Mesenchymal stem cell (in vitro differentiated cells and primary cell): ENCODE measurements around the gene GRIP1.

Experiments used
- DNase-seq: peaks from one replicate; pipeline ENCODE4 v3.0.0-alpha.2; 2013
- H2AFZ ChIP-seq: one replicate; pipeline ENCODE4 v1.6.1; 2013; ENCODE audit warnings: low read depth, mild to moderate bottlenecking, control low read depth, inconsistent platforms, low read length, moderate library complexity
- H2AK5ac ChIP-seq: 2 replicates; pipeline ENCODE4 v1.6.1; 2013; ENCODE audit warnings: low read length, moderate library complexity, mild to moderate bottlenecking, inconsistent platforms; ENCODE audit not compliant: severe bottlenecking
- H2BK120ac ChIP-seq: one replicate; pipeline ENCODE4 v1.6.1; 2013; ENCODE audit warnings: low read depth, mild to moderate bottlenecking, inconsistent platforms, low read length, moderate library complexity
- H2BK12ac ChIP-seq, 2 experiments: one replicate each; pipeline ENCODE4 v1.6.1; 2013; ENCODE audit warnings: inconsistent platforms in 2 of 2, low read length in 2 of 2, mild to moderate bottlenecking in 2 of 2, moderate library complexity in 2 of 2, control low read depth in 1 of 2
- H2BK15ac ChIP-seq: one replicate; pipeline ENCODE4 v1.6.1; 2013; ENCODE audit warnings: mild to moderate bottlenecking, low read depth, inconsistent platforms; ENCODE audit not compliant: poor library complexity, severe bottlenecking
- H2BK5ac ChIP-seq: 2 replicates; pipeline ENCODE4 v1.6.1; 2013; ENCODE audit warnings: low read depth, mild to moderate bottlenecking, low read length, control low read depth, inconsistent platforms; ENCODE audit not compliant: poor library complexity, severe bottlenecking
- H3K14ac ChIP-seq, 2 experiments: one replicate each; pipeline ENCODE4 v1.6.1; 2013; ENCODE audit warnings: inconsistent platforms in 2 of 2, low read length in 2 of 2, control low read depth in 1 of 2, mild to moderate bottlenecking in 1 of 2, moderate library complexity in 1 of 2
- H3K18ac ChIP-seq, 2 experiments: one replicate each; pipeline ENCODE4 v1.6.1; 2013; ENCODE audit warnings: inconsistent platforms in 2 of 2, low read length in 2 of 2, control low read depth in 1 of 2, low read depth in 1 of 2, mild to moderate bottlenecking in 1 of 2
- H3K23ac ChIP-seq, 2 experiments: one replicate each; pipeline ENCODE4 v1.6.1; 2013; ENCODE audit warnings: inconsistent platforms in 2 of 2, low read length in 2 of 2, mild to moderate bottlenecking in 2 of 2, moderate library complexity in 2 of 2, control low read depth in 1 of 2
- H3K27ac ChIP-seq: 2 replicates; pipeline ENCODE4 v1.5.1; 2013; ENCODE audit warnings: mild to moderate bottlenecking, moderate library complexity, low read length, control low read depth, inconsistent platforms; ENCODE audit not compliant: poor library complexity, severe bottlenecking
- H3K27me3 ChIP-seq, 2 experiments: 2 replicates each; pipeline versions ENCODE4 v1.6.1 to v1.7.0; 2013; ENCODE audit warnings: low read length in 2 of 2, mild to moderate bottlenecking in 2 of 2, moderate library complexity in 2 of 2, control low read depth in 1 of 2, inconsistent platforms in 1 of 2; ENCODE audit not compliant: control insufficient read depth in 1 of 2, insufficient read depth in 1 of 2
- H3K36me3 ChIP-seq, 2 experiments: 2 replicates each; pipeline versions ENCODE4 v1.6.1 to v1.7.0; 2013; ENCODE audit warnings: low read length in 2 of 2, control low read depth in 1 of 2, inconsistent platforms in 1 of 2, low read depth in 1 of 2, mild to moderate bottlenecking in 1 of 2; ENCODE audit not compliant: insufficient read depth in 2 of 2, control insufficient read depth in 1 of 2
- H3K4ac ChIP-seq, 2 experiments: one replicate each; pipeline ENCODE4 v1.6.1; 2013; ENCODE audit warnings: inconsistent platforms in 2 of 2, low read length in 2 of 2, mild to moderate bottlenecking in 2 of 2, moderate library complexity in 2 of 2, control low read depth in 1 of 2, low read depth in 1 of 2
- H3K4me1 ChIP-seq: 2 replicates; pipeline ENCODE4 v1.6.1; 2013; ENCODE audit warnings: low read depth, low read length, control low read depth; ENCODE audit not compliant: control insufficient read depth, insufficient read depth
- H3K4me2 ChIP-seq: 2 replicates; pipeline ENCODE4 v1.6.1; 2013; ENCODE audit warnings: low read length, mild to moderate bottlenecking, inconsistent platforms; ENCODE audit not compliant: poor library complexity, severe bottlenecking
- H3K4me3 ChIP-seq, 2 experiments: 2 replicates each; pipeline versions ENCODE4 v1.5.1 to v1.7.0; 2013; ENCODE audit warnings: low read length in 2 of 2, mild to moderate bottlenecking in 2 of 2, control low read depth in 1 of 2, low read depth in 1 of 2; ENCODE audit not compliant: insufficient read depth in 1 of 2
- H3K79me1 ChIP-seq: replicated peaks from 2 replicates; pipeline ENCODE4 v1.6.1; 2013; ENCODE audit warnings: mild to moderate bottlenecking, control low read depth, low read length, inconsistent platforms; ENCODE audit not compliant: poor library complexity, severe bottlenecking
- H3K9ac ChIP-seq: 2 replicates; pipeline ENCODE4 v1.7.0; 2013; ENCODE audit warnings: mild to moderate bottlenecking, low read length, moderate library complexity
- H3K9me3 ChIP-seq: 2 replicates; pipeline ENCODE4 v1.7.0; 2013; ENCODE audit warnings: mild to moderate bottlenecking, low read length; ENCODE audit not compliant: control insufficient read depth
- H4K8ac ChIP-seq: one replicate; pipeline ENCODE4 v1.6.1; 2013; ENCODE audit warnings: inconsistent platforms, mild to moderate bottlenecking, low read length, moderate library complexity
- H4K91ac ChIP-seq: one replicate; pipeline ENCODE4 v1.6.1; 2013; ENCODE audit warnings: mild to moderate bottlenecking, low read length, inconsistent platforms
- WGBS: methylation state at CpG from one replicate; pipeline ENCODE4 v1.1.7; 2013; ENCODE audit warnings: mixed read lengths; 5-methylcytosine and 5-hydroxymethylcytosine counted together

The GRIP1 gene

GRCh38 chr12:66589095-66589494, 89.8 kb downstream of the GRIP1 start:
- Histone ChIP-seq H2AFZ (no peak overlapping the region), H3K14ac (no peak overlapping the region), H2BK5ac (no peak overlapping the region), H3K18ac (no peak overlapping the region), H3K4me1 (no peaks in the 10 kb centered on the region), H3K4me3 (no peak overlapping the region), H3K36me3 (no peaks in the 10 kb centered on the region), H3K79me1 (no peaks in the 10 kb centered on the region), H3K4ac (no peak overlapping the region), H3K27me3 (no peaks in the 10 kb centered on the region), H3K27ac (no peak overlapping the region), H3K23ac (no peak overlapping the region), H4K8ac (no peak overlapping the region), H2BK12ac (no peak overlapping the region), H2AK5ac (no peak overlapping the region), H3K9me3 (no peaks in the 10 kb centered on the region), H2BK15ac (no peak overlapping the region), H3K4me2 (no peak overlapping the region), H4K91ac (no peak overlapping the region), H3K9ac (no peak overlapping the region), H2BK120ac (no peak overlapping the region)
- DNase-seq, result no peak
- WGBS, result 82% methylated on average over 3 of the region's 3 CpGs

GRCh38 chr12:66587912-66588311, 91.0 kb downstream of the GRIP1 start:
- WGBS, result 75% methylated on average over 6 of the region's 6 CpGs
- no peak overlapping the region for H3K14ac ChIP-seq
- H2BK120ac ChIP-seq, result no peak overlapping the region
- H2BK12ac ChIP-seq, result no peak overlapping the region
- no peak overlapping the region for H2BK15ac ChIP-seq
- H4K91ac ChIP-seq, result no peak overlapping the region
- no peaks in the 10 kb centered on the region for H3K27me3 ChIP-seq
- no peak overlapping the region for H3K27ac ChIP-seq
- no peaks in the 10 kb centered on the region for H3K79me1 ChIP-seq
- H2AFZ ChIP-seq, result no peak overlapping the region
- no peaks in the 10 kb centered on the region for H3K9me3 ChIP-seq
- no peak overlapping the region for H4K8ac ChIP-seq
- no peak overlapping the region for H2AK5ac ChIP-seq
- no peaks in the 10 kb centered on the region for H3K36me3 ChIP-seq
- no peak overlapping the region for H3K9ac ChIP-seq
- no peak overlapping the region for H3K4ac ChIP-seq
- H2BK5ac ChIP-seq, result no peak overlapping the region
- H3K23ac ChIP-seq, result no peak overlapping the region
- no peak overlapping the region for H3K4me3 ChIP-seq
- DNase-seq, result no peak
- H3K4me1 ChIP-seq, result no peaks in the 10 kb centered on the region
- no peak overlapping the region for H3K4me2 ChIP-seq
- no peak overlapping the region for H3K18ac ChIP-seq

- Histone ChIP-seq H2AK5ac (no peak overlapping the region), H3K79me1 (no peaks in the 10 kb centered on the region), H2AFZ (no peak overlapping the region), H3K9ac (no peak overlapping the region), H4K91ac (no peak overlapping the region), H2BK120ac (no peak overlapping the region), H2BK12ac (no peak overlapping the region), H2BK15ac (no peak overlapping the region), H3K4me2 (no peak overlapping the region), H3K14ac (no peak overlapping the region), H3K36me3 (no peaks in the 10 kb centered on the region), H2BK5ac (no peak overlapping the region), H3K27ac (no peak overlapping the region), H3K4ac (no peak overlapping the region), H4K8ac (no peak overlapping the region), H3K18ac (no peak overlapping the region), H3K27me3 (no peaks in the 10 kb centered on the region), H3K9me3 (no peaks in the 10 kb centered on the region), H3K4me1 (no peaks in the 10 kb centered on the region), H3K23ac (no peak overlapping the region), H3K4me3 (no peak overlapping the region)
- DNase-seq, result no peak
- WGBS, result 93% methylated on average over 2 of the region's 4 CpGs
Observed at GRCh38 chr12:66584673-66585072, 94.2 kb downstream of the GRIP1 start.

GRCh38 chr12:66573605-66574004, 105.3 kb downstream of the GRIP1 start:
- WGBS, result 95% methylated on average over 5 of the region's 5 CpGs
- Histone ChIP-seq H3K4me1 (no peaks in the 10 kb centered on the region), H3K4me2 (no peak overlapping the region), H3K14ac (no peak overlapping the region), H3K27me3 (peaks cover 0 to 13% of the 10 kb centered on the region in 2 experiments), H3K27ac (no peak overlapping the region), H2BK15ac (no peak overlapping the region), H3K36me3 (no peaks in the 10 kb centered on the region), H3K4ac (no peak overlapping the region), H2BK120ac (no peak overlapping the region), H2AFZ (no peak overlapping the region), H4K91ac (no peak overlapping the region), H3K23ac (no peak overlapping the region), H2AK5ac (no peak overlapping the region), H2BK5ac (no peak overlapping the region), H2BK12ac (no peak overlapping the region), H3K9ac (no peak overlapping the region), H3K9me3 (no peaks in the 10 kb centered on the region), H3K79me1 (no peaks in the 10 kb centered on the region), H3K18ac (no peak overlapping the region), H3K4me3 (no peak overlapping the region), H4K8ac (no peak overlapping the region)
- DNase-seq, result no peak
